ENCODE data around the gene SIM1. TPM values are rescaled to one million over a fixed set of nuclear protein-coding genes. Genes with fewer than 3 reads are reported as not detected.
"Not testable (repeated sequence)": the region's sequence is repeated elsewhere in the genome, so short reads cannot be mapped to it uniquely, and the experiment has no call there.

Gene SIM1
- total and polyA plus RNA-seq, 5 experiments from 2014 or later, result not detected

DNA sequence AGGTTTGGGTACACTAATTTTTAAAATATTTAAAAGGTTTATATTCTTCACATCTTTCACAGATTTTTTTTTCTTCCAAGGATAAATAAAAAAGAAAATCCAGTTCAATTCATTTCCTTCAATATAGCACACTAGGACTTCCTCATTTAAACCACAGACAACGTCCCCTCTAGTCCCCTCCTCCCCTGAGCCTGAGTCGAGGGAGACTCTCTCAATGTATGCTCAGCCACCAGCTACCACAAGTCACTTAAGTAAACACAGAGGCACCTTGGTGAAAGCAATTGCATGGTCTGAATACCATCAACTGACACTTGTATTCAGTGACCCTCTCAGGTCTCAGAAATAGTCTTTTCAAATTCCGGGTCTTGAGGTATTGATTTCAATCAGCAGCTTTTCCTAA, 88.6 kb downstream of the SIM1 start:
- ATAC-seq, result no peak
- Mint-ChIP-seq H3K36me3 (no peaks in the 10 kb centered on the region), H3K9me3 (no peaks in the 10 kb centered on the region), H3K4me1 (no peaks in the 10 kb centered on the region), H3K4me3 (no peak overlapping the region), H3K27me3 (peaks cover 0 to 8% (median 2%) of the 10 kb centered on the region in 5 donors), H3K27ac (no peak overlapping the region)
- POLR2A ChIA-PET, result no interaction called here
- no peak for DNase-seq

DNA sequence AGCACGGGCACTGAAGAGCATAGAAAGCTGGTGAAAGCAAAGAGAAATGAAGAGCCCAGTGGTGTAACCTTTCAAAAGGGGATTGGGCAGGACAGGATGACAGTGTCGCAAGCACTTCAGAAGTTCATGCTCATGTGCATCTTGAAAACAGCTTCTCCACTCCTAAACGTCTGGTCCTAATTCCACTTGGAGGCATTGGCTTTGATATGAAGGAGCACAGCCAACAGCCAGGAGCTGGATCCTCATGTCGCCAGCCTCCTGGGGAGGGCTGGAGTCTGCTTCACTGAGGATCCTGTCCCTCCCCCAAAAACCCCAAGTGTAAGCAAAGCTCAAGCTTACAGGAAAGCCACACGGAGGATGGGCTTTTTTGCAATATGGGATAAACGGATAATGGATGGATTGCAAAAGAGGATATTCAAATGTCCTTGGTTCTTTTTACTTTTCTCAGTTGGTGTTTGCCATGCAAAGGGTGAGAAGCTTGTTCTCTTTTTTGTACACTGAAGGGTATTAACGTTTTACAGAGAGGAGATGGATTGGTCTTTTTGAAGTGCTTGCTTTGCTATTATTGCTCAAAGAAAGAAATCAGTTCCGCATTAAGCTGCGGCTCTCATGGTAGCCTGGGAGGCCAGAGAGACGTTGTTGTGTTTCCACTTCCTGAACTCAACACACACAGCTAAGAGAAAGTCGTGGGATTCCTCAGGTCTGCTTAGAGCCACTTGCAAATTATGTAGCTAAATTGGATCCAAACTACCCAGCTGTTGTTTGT, 92.2 kb downstream of the SIM1 start:
- H3K27ac Mint-ChIP-seq, result no peak overlapping the region
- H3K4me3 Mint-ChIP-seq, result no peak overlapping the region
- no peaks in the 10 kb centered on the region for H3K36me3 Mint-ChIP-seq
- POLR2A ChIA-PET, result no interaction called here
- no peaks in the 10 kb centered on the region for H3K9me3 Mint-ChIP-seq
- DNase-seq (no peak), ATAC-seq (no peak)
- H3K4me1 Mint-ChIP-seq, result no peaks in the 10 kb centered on the region
- peaks cover 0 to 8% (median 2%) of the 10 kb centered on the region in 5 donors for H3K27me3 Mint-ChIP-seq

DNA sequence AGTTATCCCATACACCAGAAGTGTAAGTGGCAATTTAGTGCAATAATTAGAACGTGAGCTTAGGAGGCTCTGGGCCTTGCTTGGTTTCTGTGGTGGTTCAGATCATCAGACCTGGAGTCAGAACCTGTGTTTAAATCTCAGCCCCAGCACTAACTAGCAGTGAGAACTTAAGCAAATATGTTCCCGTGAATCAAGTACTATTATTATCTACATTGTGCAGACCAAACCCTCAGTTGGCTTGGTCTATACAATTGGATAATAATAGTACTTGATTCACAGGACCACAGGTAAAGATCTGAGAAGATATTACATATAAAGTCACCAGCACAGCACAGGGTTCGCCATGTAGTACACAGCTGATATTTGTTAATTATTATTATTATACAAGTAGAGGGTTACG, 93.1 kb downstream of the SIM1 start:
- DNase-seq, result no peak
- Mint-ChIP-seq H3K4me1 (no peaks in the 10 kb centered on the region), H3K9me3 (no peaks in the 10 kb centered on the region), H3K27ac (no peak overlapping the region), H3K27me3 (peaks cover 0 to 8% (median 2%) of the 10 kb centered on the region in 5 donors), H3K4me3 (no peak overlapping the region), H3K36me3 (no peaks in the 10 kb centered on the region)
- POLR2A ChIA-PET, result no interaction called here
- no peak for ATAC-seq

DNA sequence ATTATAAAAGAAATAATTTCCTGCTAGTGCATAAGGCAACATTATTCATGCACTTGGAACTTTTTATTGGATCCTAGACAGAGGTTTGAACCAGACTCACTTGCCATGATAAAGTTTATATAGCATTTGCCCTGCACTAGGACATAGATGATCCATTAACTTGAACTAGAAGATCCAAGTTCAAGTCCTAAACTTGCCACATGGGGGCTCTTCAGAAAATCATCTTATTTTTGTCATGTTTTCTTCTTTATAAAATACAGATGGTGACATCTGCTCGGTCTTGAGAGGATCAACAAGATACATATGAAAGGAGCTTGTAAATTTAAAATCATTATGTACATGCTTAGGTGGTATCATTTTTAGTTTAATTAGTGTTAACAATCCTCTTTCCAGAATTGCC, 94.5 kb downstream of the SIM1 start:
- POLR2A ChIA-PET, result no interaction called here
- Mint-ChIP-seq H3K27ac (no peak overlapping the region), H3K4me1 (no peaks in the 10 kb centered on the region), H3K27me3 (peaks cover 0 to 8% (median 2%) of the 10 kb centered on the region in 5 donors), H3K9me3 (no peaks in the 10 kb centered on the region), H3K36me3 (no peaks in the 10 kb centered on the region), H3K4me3 (no peak overlapping the region)
- ATAC-seq (no peak), DNase-seq (no peak)

DNA sequence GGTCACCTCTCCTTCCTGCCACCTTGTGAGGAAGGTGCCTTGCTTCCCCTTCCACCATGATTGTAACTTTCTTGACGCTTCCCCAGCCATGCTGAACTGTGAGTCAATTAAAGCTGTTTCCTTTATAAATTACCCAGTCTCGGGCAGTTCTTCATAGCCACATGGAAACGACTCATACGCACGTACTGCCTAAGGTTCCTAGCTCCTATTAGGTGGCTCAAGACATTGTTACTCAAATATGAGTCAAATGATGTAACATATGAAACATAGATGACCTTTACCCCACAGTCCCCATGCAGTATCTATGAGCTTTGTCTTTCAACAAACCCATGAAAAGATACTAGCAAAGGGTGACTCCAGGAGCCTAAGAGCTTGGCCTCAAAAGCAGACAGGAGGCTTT, 98.3 kb downstream of the SIM1 start:
- H3K36me3 Mint-ChIP-seq, result no peaks in the 10 kb centered on the region
- H3K9me3 Mint-ChIP-seq, result no peaks in the 10 kb centered on the region
- ATAC-seq (no peak), DNase-seq (no peak)
- no peak overlapping the region for H3K4me3 Mint-ChIP-seq
- POLR2A ChIA-PET, result no interaction called here
- peak overlapping the region in 1 of 10 donors; percentile 53 for H3K27ac Mint-ChIP-seq
- H3K27me3 Mint-ChIP-seq, result no peaks in the 10 kb centered on the region
- no peaks in the 10 kb centered on the region for H3K4me1 Mint-ChIP-seq

DNA sequence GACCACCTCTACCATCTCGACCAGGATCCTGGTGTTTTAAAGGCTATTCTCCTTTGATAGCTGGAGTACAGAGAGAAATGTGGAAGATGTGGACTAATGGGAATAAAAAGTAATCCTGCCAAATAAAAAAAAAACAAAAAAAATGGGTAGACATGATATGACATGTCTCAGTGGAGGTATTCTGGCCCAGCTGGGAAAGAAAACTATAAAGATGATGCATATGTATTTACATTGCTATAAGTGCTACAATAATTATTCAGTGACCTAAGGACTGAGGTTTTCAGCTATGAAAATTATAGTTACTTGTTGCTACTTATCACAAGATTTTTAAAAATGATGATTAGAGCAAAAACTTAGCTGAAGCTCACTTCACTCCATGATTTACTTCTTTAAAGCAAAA, 101.1 kb downstream of the SIM1 start:
- Mint-ChIP-seq H3K4me1 (no peaks in the 10 kb centered on the region), H3K27me3 (no peaks in the 10 kb centered on the region), H3K36me3 (no peaks in the 10 kb centered on the region), H3K4me3 (no peak overlapping the region), H3K27ac (no peak overlapping the region), H3K9me3 (no peaks in the 10 kb centered on the region)
- POLR2A ChIA-PET, result no interaction called here
- no peak for ATAC-seq
- no peak for DNase-seq

DNA sequence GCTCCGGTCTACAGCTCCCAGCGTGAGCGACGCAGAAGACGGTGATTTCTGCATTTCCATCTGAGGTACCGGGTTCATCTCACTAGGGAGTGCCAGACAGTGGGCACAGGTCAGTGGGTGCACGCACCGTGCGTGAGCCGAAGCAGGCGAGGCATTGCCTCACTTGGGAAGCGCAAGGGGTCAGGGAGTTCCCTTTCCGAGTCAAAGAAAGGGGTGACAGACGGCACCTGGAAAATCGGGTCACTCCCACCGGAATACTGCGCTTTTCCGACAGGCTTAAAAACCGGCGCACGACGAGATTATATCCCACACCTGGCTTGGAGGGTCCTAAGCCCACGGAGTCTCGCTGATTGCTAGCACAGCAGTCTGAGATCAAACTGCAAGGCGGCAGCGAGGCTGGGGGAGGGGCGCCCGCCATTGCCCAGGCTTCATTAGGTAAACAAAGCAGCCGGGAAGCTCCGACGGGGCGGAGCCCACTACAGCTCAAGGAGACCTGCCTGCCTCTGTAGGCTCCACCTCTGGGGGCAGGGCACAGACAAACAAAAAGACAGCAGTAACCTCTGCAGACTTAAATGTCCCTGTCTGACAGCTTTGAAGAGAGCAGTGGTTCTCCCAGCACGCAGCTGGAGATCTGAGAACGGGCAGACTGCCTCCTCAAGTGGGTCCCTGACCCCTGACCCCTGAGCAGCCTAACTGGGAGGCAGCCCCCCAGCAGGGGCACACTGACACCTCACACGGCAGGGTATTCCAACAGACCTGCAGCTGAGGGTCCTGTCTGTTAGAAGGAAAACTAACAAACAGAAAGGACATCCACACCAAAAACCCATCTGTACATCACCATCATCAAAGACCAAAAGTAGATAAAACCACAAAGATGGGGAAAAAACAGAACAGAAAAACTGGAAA, 109.7 kb downstream of the SIM1 start:
- H3K9me3 Mint-ChIP-seq, H3K36me3 Mint-ChIP-seq, POLR2A ChIA-PET, H3K27me3 Mint-ChIP-seq, H3K27ac Mint-ChIP-seq, DNase-seq, H3K4me1 Mint-ChIP-seq, ATAC-seq, H3K4me3 Mint-ChIP-seq: not testable (repeated sequence)

DNA sequence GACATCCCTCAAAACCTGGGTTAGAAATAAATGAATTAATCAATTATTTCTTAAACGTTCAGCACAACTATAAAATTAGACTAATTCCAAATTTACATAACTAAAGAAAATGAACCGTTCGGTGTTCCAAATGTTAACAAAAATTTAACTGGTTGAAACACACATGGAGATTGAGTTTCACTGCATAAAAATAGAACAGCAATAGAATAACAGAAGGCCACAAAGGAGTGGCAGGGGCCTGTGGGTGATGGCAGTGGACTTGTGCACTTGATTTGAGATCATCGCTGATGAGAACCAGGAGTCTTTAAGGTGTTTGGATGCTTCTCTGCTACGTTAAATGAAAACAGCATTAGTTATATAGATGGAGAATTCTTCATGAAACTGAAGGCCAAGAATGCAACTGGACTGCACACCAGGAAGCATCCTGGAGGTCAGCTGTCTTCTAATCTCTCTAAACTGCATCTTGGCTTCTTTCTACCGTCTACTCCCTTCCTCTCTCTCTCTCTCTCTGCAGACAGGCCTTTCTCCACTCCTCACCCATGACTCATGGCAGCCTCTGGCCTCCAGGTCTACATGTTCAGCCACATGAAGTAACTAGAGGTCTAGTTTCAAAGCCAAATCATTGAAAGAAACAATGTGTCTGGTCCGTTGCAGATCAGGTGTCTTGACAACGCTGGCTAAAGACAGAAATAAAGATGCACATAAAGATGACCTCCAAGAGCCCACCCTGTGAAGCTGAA, 111.3 kb downstream of the SIM1 start:
- Mint-ChIP-seq H3K4me1 (no peaks in the 10 kb centered on the region), H3K4me3 (no peak overlapping the region)
- POLR2A ChIA-PET, result no interaction called here

DNA sequence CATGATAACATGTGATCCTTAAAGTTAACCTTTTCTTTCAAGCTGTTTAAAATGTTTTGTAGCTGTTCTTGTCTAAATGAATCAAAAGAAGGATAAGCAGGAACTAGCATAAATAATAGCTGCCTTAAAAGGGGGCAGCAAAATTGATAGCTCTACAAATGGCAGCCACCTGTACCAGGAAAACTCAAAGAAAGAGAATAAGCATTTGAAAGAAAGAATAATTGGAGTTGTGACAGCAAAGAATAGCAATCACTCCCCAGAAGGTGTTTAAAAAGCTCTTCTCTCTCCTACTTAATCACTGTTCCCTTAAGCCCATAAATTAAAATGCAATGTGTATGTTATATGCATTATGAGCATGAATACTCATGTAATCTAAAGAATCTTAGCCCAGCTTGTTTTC, 114.6 kb downstream of the SIM1 start:
- POLR2A ChIA-PET, result no interaction called here
- Mint-ChIP-seq H3K4me3 (no peak overlapping the region), H3K9me3 (peaks cover 0 to 5% (median 0%) of the 10 kb centered on the region in 9 donors), H3K27ac (no peak overlapping the region), H3K27me3 (peaks cover 0 to 11% (median 4%) of the 10 kb centered on the region in 5 donors), H3K36me3 (no peaks in the 10 kb centered on the region), H3K4me1 (peaks cover 0 to 2% (median 0%) of the 10 kb centered on the region in 4 donors)
- DNase-seq, result no peak
- no peak for ATAC-seq

More for the DNA sequence above, 111.3 kb downstream of the SIM1 start:
- ATAC-seq (no peak), DNase-seq (no peak)
- Mint-ChIP-seq H3K27ac (no peak overlapping the region), H3K27me3 (peaks cover 0 to 7% (median 4%) of the 10 kb centered on the region in 5 donors), H3K36me3 (no peaks in the 10 kb centered on the region), H3K9me3 (peaks cover 0 to 5% (median 0%) of the 10 kb centered on the region in 9 donors)

DNA sequence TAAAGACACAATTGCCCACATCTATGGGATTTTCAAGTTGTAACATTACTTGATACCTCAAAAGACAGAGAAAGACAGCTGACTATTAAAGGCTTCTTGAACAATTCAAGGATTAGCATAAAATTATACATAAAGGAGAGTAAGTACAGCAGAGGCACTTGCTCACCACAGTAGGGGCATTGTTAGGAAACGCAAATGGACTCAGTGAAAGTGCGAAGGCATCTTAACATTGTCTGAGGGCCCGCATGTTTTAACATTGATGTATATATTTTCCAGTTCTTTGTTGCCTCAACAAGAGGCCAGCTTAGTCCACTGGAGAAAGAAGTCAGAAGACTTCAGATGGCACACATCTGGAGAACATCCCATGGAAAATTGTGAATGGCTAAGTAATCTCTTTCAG, 115.4 kb downstream of the SIM1 start:
- Mint-ChIP-seq H3K27me3 (peaks cover 0 to 11% (median 2%) of the 10 kb centered on the region in 5 donors), H3K36me3 (no peaks in the 10 kb centered on the region), H3K4me3 (no peak overlapping the region), H3K27ac (no peak overlapping the region), H3K4me1 (peaks cover 0 to 2% (median 0%) of the 10 kb centered on the region in 4 donors), H3K9me3 (peaks cover 0 to 5% (median 0%) of the 10 kb centered on the region in 9 donors)
- ATAC-seq, result no peak
- DNase-seq, result no peak
- POLR2A ChIA-PET, result no interaction called here

DNA sequence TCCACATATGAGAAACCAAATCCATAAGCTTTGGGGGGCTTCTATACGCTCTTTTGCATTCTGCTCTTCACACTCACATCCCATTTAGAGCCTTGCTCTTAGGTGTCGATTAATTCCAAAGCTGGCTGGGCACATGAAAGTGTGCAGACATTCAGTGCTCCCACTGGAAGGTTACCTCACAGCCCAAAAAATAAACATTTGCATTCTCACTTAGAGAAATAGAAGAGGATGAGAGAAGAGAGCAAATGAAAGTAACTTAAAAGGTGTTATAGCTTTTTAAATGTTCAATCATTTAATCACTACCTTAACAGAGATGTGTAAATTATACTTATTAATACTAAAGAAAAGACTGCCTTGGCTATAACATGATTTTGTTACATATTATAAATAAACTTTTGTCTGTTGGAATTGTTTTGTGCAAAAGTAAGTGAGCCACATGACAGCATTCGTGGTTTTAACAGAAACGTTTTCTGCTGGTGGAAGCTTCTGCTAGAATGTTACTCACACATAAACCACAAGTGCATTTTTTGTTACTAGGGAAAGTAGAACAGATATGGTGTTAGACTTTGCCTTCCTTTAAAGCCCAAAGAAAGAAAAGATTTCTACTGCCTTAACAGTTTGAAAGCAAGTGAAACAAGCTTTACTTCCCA, 116.7 kb downstream of the SIM1 start:
- Mint-ChIP-seq H3K4me3 (no peak overlapping the region), H3K27me3 (peaks cover 0 to 11% (median 0%) of the 10 kb centered on the region in 5 donors)

DNA sequence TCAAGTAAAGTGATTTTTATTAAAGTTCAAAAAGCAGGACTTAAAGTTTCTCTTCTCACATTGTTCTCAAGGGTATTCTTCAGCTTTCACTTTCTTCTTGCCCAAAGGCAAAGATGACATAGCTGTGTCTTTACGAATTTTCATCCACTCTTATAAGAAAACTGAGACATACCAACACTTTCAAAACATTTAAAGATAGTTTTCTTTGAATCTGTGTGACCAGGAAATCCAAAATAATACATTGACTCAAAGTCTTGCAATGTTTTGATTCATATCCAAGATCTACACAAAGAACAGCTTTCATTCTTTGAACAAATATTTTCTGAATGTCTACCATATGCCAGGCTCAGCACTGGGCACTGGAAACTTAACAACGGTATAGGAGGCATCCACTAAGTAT, 117.9 kb downstream of the SIM1 start:
- Mint-ChIP-seq H3K27me3 (peaks cover 0 to 9% (median 0%) of the 10 kb centered on the region in 5 donors), H3K9me3 (peaks cover 0 to under 1% (median 0%) of the 10 kb centered on the region in 9 donors), H3K27ac (no peak overlapping the region), H3K4me3 (no peak overlapping the region), H3K4me1 (peaks cover 0 to 2% (median 0%) of the 10 kb centered on the region in 4 donors), H3K36me3 (no peaks in the 10 kb centered on the region)
- ATAC-seq (no peak), DNase-seq (no peak)
- POLR2A ChIA-PET, result no interaction called here

More for the DNA sequence above, 116.7 kb downstream of the SIM1 start:
- ATAC-seq (no peak), DNase-seq (no peak)
- H3K27ac Mint-ChIP-seq, result no peak overlapping the region
- H3K9me3 Mint-ChIP-seq, result peaks cover 0 to 3% (median 0%) of the 10 kb centered on the region in 9 donors
- POLR2A ChIA-PET, result no interaction called here
- no peaks in the 10 kb centered on the region for H3K36me3 Mint-ChIP-seq
- peaks cover 0 to 2% (median 0%) of the 10 kb centered on the region in 4 donors for H3K4me1 Mint-ChIP-seq

Data from naive thymus-derived CD8-positive, alpha-beta T cell (primary cell).